Sigmoid colon (tissue), 7 donors: ENCODE measurements around the gene ACKR4. TPM values are rescaled to one million over a fixed set of nuclear protein-coding genes. Genes with fewer than 3 reads are reported as not detected.

Experiments
- DNase-seq: peaks from one replicate; pipeline ENCODE4 v3.0.0-alpha.2; 2019
- H3K27ac ChIP-seq, 4 donors: fragments of 200-600 bp; sonication (generic); one replicate each; pipeline ENCODE4 v1.5.1; 2016 to 2019; ENCODE audit warnings: mild to moderate bottlenecking in 1 of 4
- H3K27me3 ChIP-seq, 3 donors: fragments of 200-600 bp; sonication (generic); one replicate each; pipeline ENCODE4 v1.5.1; 2019; ENCODE audit warnings: mild to moderate bottlenecking in 1 of 3
- H3K36me3 ChIP-seq, 4 donors: fragments of 200-600 bp; sonication (generic); one replicate each; pipeline ENCODE4 v1.5.1; 2016 to 2019
- H3K4me1 ChIP-seq, 4 donors: fragments of 200-600 bp; sonication (generic); one replicate each; pipeline ENCODE4 v1.5.1; 2017 to 2019
- H3K4me3 ChIP-seq, 4 donors: fragments of 200-600 bp; sonication (generic); one replicate each; pipeline ENCODE4 v1.5.1; 2017 to 2019; ENCODE audit warnings: mild to moderate bottlenecking in 2 of 4, moderate library complexity in 1 of 4
- H3K9me3 ChIP-seq, 4 donors: fragments of 200-600 bp in 3 of 4; sonication (generic) in 3 of 4; one replicate each; pipeline versions ENCODE4 v1.5.1 to v1.6.1; 2013 to 2019
- EP300 ChIP-seq, 4 donors: sonication (generic); formaldehyde crosslinking; IDR thresholded peaks; one replicate each; pipeline ENCODE4 v1.6.1; 2017; ENCODE audit warnings: antibody characterized with exemption in 4 of 4
- POLR2A ChIP-seq, 2 donors: fragments of 450-650 bp; IDR thresholded peaks; one replicate each; pipeline ENCODE4 v1.6.1; 2016; ENCODE audit warnings: antibody characterized with exemption in 2 of 2, mild to moderate bottlenecking in 2 of 2, moderate library complexity in 2 of 2
- POLR2AphosphoS5 ChIP-seq, 4 donors: sonication (generic); formaldehyde crosslinking; IDR thresholded peaks; one replicate each; pipeline ENCODE4 v1.6.1; 2017; ENCODE audit warnings: antibody characterized with exemption in 4 of 4
- WGBS, 2 donors: extraction: QIAGEN DNeasy Blood & Tissue Kit; methylation state at CpG; one replicate each; pipeline ENCODE4 v1.1.7; 2013; 5-methylcytosine and 5-hydroxymethylcytosine counted together
- intact Hi-C: fragments of 100-400 bp; cut with DNase I; formaldehyde crosslinking; loops from one replicate; pipeline ENCODE4 v1.15.1; 2023
- polyA plus RNA-seq, 3 donors: library from polyadenylated mRNA; stranded (reverse); fragments of 200-250 nt; gene quantifications; one replicate each; pipeline ENCODE4 v1.2.3, GENCODE V29; 2013
- total RNA-seq, 4 donors: library from RNA; depleted of rRNA; stranded (reverse); fragments of >200 nt; gene quantifications; one replicate each; pipeline ENCODE4 v1.1.0, GENCODE V29; 2016
- TF ChIP-seq, protein P1 (sequence below), 4 experiments: fragments of 450-650 bp in 3 of 4; fragments of 200-600 bp in 1 of 4; IDR thresholded peaks; one replicate each; pipeline ENCODE4 v1.5.1; 2016 to 2019; ENCODE audit warnings: antibody characterized with exemption in 4 of 4, mild to moderate bottlenecking in 3 of 4, moderate library complexity in 2 of 4
- donor health status: healthy with polysubstance abuse.
- donor health status: Bipolar disorder and iron deficiency.
- donor health status: healthy.

ACKR4 gene
- total and polyA plus RNA-seq, 7 donors: 0.54 to 5.0 (median 2.0) TPM; not detected in 2

- H3K27ac ChIP-seq: peak overlapping the region in 1 of 4 donors; percentile 57
- TF ChIP-seq POLR2A (IDR thresholded peaks at IDR 0.05) (no peak), POLR2AphosphoS5 (IDR thresholded peaks at IDR 0.05) (no peak), EP300 (IDR thresholded peaks at IDR 0.05) (no peak)
- TF ChIP-seq, protein P1, sequence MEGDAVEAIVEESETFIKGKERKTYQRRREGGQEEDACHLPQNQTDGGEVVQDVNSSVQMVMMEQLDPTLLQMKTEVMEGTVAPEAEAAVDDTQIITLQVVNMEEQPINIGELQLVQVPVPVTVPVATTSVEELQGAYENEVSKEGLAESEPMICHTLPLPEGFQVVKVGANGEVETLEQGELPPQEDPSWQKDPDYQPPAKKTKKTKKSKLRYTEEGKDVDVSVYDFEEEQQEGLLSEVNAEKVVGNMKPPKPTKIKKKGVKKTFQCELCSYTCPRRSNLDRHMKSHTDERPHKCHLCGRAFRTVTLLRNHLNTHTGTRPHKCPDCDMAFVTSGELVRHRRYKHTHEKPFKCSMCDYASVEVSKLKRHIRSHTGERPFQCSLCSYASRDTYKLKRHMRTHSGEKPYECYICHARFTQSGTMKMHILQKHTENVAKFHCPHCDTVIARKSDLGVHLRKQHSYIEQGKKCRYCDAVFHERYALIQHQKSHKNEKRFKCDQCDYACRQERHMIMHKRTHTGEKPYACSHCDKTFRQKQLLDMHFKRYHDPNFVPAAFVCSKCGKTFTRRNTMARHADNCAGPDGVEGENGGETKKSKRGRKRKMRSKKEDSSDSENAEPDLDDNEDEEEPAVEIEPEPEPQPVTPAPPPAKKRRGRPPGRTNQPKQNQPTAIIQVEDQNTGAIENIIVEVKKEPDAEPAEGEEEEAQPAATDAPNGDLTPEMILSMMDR (IDR thresholded peaks at IDR 0.05): no peak
- H3K36me3 ChIP-seq: peaks cover 0 to 9% (median 0%) of the 10 kb centered on the region in 4 donors
- no peaks in the 10 kb centered on the region for H3K9me3 ChIP-seq
- no peak overlapping the region for H3K4me3 ChIP-seq
- intact Hi-C loops: no loop called here
- H3K27me3 ChIP-seq: no peaks in the 10 kb centered on the region
- peaks cover 0 to 15% (median 0%) of the 10 kb centered on the region in 4 donors for H3K4me1 ChIP-seq
- DNase-seq: no peak
- WGBS, 2 donors: 31 to 52% methylated on average over 1 of the region's 1 CpG
Measured at GRCh38 chr3:132593241-132593946, 3.7 kb upstream of the ACKR4 start.

GRCh38 chr3:132593947-132594323, 3.1 kb upstream of the ACKR4 start:
- no peak for DNase-seq
- Histone ChIP-seq H3K27me3 (no peaks in the 10 kb centered on the region), H3K27ac (peak overlapping the region in 1 of 4 donors; percentile 57), H3K4me3 (no peak overlapping the region), H3K4me1 (peaks cover 0 to 15% (median 0%) of the 10 kb centered on the region in 4 donors), H3K36me3 (peaks cover 0 to 9% (median 0%) of the 10 kb centered on the region in 4 donors), H3K9me3 (no peaks in the 10 kb centered on the region)
- WGBS, 2 donors: 67 to 84% methylated on average over 3 of the region's 3 CpGs
- TF ChIP-seq, protein P1 (IDR thresholded peaks at IDR 0.05): no peak
- TF ChIP-seq POLR2A (IDR thresholded peaks at IDR 0.05): no peak
- TF ChIP-seq POLR2AphosphoS5 (IDR thresholded peaks at IDR 0.05): no peak
- TF ChIP-seq EP300 (IDR thresholded peaks at IDR 0.05): no peak
- intact Hi-C loops: no loop called here

DNA sequence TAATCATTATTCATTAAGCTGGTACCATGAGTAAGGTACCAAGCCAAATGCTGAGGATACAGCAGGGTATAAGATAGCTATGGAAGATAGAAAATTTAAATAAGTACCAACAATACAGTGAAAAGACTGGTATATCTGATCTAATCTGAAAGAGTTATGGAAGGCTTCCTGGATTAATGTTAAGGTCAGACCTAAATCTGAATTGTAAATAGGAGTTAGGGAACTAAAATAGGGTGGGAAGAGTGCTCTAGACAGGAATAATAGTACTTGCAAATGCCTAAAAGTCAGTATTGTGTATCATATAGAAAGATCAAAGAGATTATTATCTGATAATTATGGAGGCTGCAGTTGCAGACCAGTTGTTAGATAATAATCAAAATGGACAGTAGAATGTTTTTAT, 2.6 kb upstream of the ACKR4 start:
- no peak for DNase-seq
- Histone ChIP-seq H3K27me3 (no peaks in the 10 kb centered on the region), H3K27ac (no peak overlapping the region), H3K9me3 (no peaks in the 10 kb centered on the region), H3K4me3 (no peak overlapping the region), H3K36me3 (peaks cover 0 to 9% (median 0%) of the 10 kb centered on the region in 4 donors), H3K4me1 (peaks cover 0 to 15% (median 0%) of the 10 kb centered on the region in 4 donors)
- intact Hi-C loops: no loop called here
- TF ChIP-seq POLR2A (IDR thresholded peaks at IDR 0.05) (no peak), POLR2AphosphoS5 (IDR thresholded peaks at IDR 0.05) (no peak), EP300 (IDR thresholded peaks at IDR 0.05) (no peak)
- TF ChIP-seq, protein P1 (IDR thresholded peaks at IDR 0.05): no peak

DNA sequence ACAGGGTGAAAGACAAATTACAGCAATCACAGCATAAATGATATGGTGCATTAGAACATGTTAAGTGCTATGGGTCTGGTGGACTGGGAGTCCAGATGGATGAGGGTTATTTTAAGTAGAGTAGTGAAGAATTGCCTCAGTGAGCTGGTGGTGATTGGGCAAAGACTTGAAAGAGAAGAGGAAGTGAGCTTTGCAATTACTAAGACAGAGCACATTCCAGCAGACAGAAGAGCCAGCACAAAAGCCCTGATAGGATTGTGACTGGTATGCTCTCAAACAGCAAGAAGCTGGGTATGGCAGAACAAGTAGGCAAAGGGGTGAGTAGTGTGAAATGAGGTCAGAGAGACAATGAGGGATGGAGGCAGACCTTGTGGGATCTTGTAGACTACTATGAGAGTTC, 2.1 kb upstream of the ACKR4 start:
- TF ChIP-seq POLR2A (IDR thresholded peaks at IDR 0.05) (no peak), POLR2AphosphoS5 (IDR thresholded peaks at IDR 0.05) (no peak), EP300 (IDR thresholded peaks at IDR 0.05) (no peak)
- TF ChIP-seq, protein P1 (IDR thresholded peaks at IDR 0.05): no peak
- H3K4me1 ChIP-seq: peaks cover 0 to 15% (median 0%) of the 10 kb centered on the region in 4 donors
- peaks cover 0 to 6% (median 0%) of the 10 kb centered on the region in 4 donors for H3K36me3 ChIP-seq
- H3K9me3 ChIP-seq: no peaks in the 10 kb centered on the region
- H3K4me3 ChIP-seq: no peak overlapping the region
- no peak for DNase-seq
- H3K27ac ChIP-seq: no peak overlapping the region
- H3K27me3 ChIP-seq: no peaks in the 10 kb centered on the region
- intact Hi-C loops: no loop called here

DNA sequence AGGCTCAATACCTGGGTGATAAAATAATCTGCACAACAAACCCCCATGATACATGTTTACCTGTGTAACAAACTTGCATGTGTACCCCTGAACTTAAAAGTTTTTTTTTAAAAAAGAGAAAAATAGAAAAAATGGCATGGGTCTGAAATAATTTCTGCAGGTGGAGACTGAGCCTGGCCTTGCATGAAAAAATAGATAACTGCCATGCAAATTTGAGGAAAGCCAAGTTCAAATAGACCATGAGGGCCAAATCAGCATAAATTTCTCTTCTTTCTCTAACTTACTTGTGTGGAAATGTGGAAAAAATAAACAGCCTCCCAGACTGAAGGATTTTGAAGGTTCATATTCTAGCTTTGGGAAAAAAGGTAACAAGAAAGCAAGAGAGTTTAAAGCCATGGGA, 744 bp upstream of the ACKR4 start:
- no peak overlapping the region for H3K4me3 ChIP-seq
- H3K9me3 ChIP-seq: no peaks in the 10 kb centered on the region
- no peak for DNase-seq
- H3K36me3 ChIP-seq: no peaks in the 10 kb centered on the region
- peak overlapping the region in 1 of 4 donors; percentile 51 for H3K27ac ChIP-seq
- peaks cover 0 to 15% (median 0%) of the 10 kb centered on the region in 4 donors for H3K4me1 ChIP-seq
- H3K27me3 ChIP-seq: no peaks in the 10 kb centered on the region
- TF ChIP-seq EP300 (IDR thresholded peaks at IDR 0.05) (no peak), POLR2A (IDR thresholded peaks at IDR 0.05) (no peak), POLR2AphosphoS5 (IDR thresholded peaks at IDR 0.05) (no peak)
- TF ChIP-seq, protein P1 (IDR thresholded peaks at IDR 0.05): no peak
- intact Hi-C loops: no loop called here
